ENCODE data around the gene PACRG.

GRCh38 chr6:162679681-162680080 is 48.1 kb upstream of the PACRG start:
- no peak for TF ChIP-seq CTCF (IDR thresholded peaks at IDR 0.05)
- TF ChIP-seq POLR2A (IDR thresholded peaks at IDR 0.05) = no peak
